ENCODE data around the gene ADARB1.

GRCh38 chr21:45158491-45159423, 84.4 kb downstream of the ADARB1 start:
- TF ChIP-seq CTCF (IDR thresholded peaks at IDR 0.05) = no peak
- TF ChIP-seq POLR2A (IDR thresholded peaks at IDR 0.05) = no peak

Data from stomach (tissue), 4 donors.